ENCODE results near the gene NARS2.

Gene NARS2

DNA sequence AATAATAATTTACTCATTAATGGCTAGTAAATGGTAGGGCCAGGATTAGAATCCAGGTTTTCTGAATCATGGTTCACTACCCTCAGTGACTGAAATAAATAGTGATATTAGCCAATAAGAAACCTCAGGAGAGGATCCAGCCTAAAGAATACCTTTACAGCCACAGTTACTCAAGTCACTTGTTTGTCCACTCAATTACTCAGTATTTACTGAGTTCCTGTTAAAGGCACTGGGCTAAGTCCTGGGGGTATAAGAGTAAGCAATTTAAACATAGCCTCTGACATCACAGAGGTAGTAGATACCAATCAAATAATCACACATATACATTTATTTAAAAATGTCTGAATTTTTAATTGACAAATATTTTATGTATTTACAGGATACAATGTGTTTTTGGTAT is 100.2 kb downstream of the NARS2 start:
- TF ChIP-seq, protein P1, sequence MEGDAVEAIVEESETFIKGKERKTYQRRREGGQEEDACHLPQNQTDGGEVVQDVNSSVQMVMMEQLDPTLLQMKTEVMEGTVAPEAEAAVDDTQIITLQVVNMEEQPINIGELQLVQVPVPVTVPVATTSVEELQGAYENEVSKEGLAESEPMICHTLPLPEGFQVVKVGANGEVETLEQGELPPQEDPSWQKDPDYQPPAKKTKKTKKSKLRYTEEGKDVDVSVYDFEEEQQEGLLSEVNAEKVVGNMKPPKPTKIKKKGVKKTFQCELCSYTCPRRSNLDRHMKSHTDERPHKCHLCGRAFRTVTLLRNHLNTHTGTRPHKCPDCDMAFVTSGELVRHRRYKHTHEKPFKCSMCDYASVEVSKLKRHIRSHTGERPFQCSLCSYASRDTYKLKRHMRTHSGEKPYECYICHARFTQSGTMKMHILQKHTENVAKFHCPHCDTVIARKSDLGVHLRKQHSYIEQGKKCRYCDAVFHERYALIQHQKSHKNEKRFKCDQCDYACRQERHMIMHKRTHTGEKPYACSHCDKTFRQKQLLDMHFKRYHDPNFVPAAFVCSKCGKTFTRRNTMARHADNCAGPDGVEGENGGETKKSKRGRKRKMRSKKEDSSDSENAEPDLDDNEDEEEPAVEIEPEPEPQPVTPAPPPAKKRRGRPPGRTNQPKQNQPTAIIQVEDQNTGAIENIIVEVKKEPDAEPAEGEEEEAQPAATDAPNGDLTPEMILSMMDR (IDR thresholded peaks at IDR 0.05; ENCODE audit: low read depth, low read length) = no peak
- DNase-seq (ENCODE audit: extremely low read depth, low read depth) = no peak

DNA sequence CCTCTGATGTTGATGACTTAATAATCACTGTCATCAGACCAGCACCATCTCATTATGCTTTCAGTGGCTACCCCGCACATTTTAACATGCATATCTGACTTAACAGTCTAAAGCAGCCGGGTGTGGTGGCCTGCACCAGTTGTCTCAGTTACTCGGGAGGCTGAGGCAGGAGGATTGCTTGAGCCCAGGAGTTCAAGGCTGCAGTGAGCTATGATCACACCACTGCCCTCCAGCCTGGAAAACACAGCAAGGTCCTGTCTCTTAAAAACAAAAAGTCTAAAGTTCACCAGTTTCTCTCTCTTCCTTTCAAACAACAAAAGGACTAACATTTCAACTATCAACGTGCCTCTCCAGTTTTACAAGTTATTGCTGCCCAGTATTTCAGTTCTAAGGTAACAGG is 101.8 kb downstream of the NARS2 start:
- TF ChIP-seq, protein P1 (IDR thresholded peaks at IDR 0.05; ENCODE audit: low read depth, low read length) = no peak
- no peak for DNase-seq (ENCODE audit: extremely low read depth, low read depth)

DNA sequence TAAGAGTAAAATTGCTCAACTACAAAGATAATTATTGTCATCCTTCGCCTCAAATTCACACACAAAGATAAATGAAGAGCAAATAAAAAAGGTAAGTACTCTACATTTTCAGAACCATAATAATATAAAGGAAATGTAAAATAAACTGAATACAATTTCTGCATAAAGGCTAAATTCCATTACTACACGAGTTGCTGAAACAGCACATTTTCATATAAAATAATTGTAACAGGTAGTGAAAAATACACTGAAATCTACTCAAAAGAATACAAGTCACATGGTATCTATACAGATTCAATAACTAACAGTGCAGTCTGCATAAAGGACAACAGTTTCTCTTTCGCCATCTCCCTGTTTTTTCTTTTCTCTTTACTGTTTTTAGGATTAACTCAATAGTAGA is 102.3 kb downstream of the NARS2 start:
- TF ChIP-seq, protein P1 (IDR thresholded peaks at IDR 0.05; ENCODE audit: low read depth, low read length) = no peak
- no peak for DNase-seq (ENCODE audit: extremely low read depth, low read depth)

DNA sequence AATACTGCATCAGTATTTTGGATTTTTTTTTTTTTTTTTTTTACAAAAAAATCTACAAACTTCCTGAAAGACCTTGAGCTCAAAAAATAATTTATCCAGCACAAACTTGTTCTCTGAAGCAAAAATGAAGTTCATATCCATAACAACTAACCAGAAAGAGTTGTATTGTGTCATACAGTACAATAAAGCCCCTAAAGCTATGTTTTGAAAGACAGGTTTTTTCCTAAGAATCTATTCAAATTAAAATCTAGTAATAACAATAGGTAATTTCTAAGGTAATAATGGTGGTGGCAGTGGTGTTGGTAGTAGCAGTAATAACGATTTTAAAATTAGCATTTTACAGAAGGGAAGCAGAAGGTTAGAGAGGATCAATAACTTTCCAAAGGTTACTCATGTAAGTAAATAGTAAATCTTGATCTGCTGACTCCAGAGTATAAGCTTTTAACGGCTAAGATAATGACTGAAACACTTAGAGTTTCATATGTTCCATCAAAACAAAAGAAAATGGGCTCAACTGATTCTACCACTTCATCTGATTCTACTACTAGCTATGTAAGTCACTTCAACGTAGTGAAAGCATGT is 103.7 kb downstream of the NARS2 start:
- DNase-seq (ENCODE audit: extremely low read depth, low read depth) = no peak
- TF ChIP-seq, protein P1 (IDR thresholded peaks at IDR 0.05; ENCODE audit: low read depth, low read length) = no peak

DNA sequence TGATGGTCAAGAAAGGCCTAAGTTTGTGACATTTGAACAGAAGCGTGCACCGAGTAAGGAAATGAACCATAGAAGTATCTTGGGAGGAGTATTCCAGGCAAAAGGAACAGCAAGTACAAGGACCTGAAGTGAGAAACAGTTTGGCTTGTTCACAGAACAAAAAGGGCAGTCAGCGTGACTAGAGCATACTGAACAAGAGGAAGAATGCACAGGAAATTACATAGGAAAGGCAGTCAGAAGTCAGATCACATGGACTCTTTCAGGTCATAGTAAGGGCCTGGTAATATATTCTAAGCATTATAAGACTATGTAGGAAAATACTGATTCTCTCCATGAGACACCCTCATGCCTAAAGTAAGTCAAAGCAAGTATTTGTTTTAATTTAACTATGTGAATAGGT is 104.8 kb downstream of the NARS2 start:
- no peak for DNase-seq (ENCODE audit: extremely low read depth, low read depth)
- TF ChIP-seq, protein P1 (IDR thresholded peaks at IDR 0.05; ENCODE audit: low read depth, low read length) = no peak

DNA sequence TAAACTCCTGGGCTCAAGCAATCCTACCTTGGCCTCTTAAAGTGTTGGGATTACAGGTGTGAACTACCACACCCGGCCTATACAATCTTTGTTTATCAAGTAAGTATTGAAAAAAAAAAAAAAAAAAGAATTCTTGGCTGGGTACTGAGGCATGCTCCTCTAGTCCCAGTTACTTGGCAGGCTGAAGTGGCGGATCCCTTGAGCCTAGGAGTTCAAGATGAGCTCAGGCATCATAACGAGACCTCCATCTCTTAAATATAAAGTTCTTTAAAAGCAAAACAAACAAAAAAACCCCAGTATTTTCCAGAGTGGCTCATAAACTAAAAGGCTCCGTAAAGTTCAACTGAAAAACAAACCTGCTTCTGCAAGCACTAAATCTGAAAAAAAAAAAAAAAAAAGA is 106.7 kb downstream of the NARS2 start:
- TF ChIP-seq, protein P1 (IDR thresholded peaks at IDR 0.05; ENCODE audit: low read depth, low read length) = no peak
- no peak for DNase-seq (ENCODE audit: extremely low read depth, low read depth)

DNA sequence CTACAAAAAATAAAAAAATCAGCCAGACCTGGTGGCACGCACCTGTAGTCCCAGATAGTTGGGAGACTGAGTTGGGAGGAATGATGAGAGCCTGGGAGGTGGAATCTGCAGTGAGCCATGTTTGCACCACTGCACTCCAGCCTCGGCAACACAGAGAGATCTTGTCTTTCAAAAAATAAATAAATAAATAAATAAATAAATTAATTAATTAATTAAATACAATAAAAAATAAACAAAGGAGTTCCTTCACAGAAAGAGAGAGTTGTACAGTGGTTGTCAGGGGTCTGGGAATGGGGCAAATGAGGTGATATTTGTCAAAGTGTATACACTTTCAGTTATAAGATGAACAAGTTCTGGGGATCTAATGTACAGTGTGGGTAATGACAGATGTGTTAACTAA is 107.3 kb downstream of the NARS2 start:
- DNase-seq (ENCODE audit: extremely low read depth, low read depth) = no peak
- TF ChIP-seq, protein P1 (IDR thresholded peaks at IDR 0.05; ENCODE audit: low read depth, low read length) = no peak

All from AG09319 (cell line).